ENCODE results near the gene PINLYP.

DNA sequence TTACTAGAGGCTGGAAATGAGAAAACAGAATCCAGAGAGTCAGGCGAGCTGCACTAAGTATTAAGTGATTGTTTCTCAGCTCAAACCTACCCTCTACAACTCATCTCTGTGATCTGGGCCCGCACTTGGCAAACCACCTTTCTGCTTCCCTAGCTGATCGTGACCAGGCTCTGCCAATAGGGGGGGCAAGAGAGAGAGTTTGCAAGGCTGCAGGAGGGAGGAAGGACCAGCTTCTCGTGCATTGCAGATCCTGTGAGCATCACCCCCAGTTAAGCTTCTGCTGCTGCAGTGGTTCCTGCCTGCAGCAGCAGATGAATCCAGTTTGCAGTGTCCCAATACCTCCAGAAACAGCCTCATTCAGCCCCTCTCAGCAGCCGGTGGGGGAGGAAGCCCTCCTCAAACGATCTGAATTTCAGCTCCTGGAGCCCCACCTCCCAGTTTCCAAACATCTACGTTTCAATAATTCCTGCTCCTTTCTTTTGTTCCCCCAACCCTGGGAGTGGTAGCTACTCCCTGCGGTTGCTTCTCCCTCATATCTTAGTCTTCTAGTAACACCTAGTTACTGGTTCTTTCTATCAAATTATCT lies 20.3 kb upstream of the PINLYP start:
- TF ChIP-seq CTCF (optimal IDR thresholded peaks at IDR 0.05 in 1 of 3, IDR thresholded peaks at IDR 0.05 in 1 of 3, conservative IDR thresholded peaks at IDR 0.05 in 1 of 3; ENCODE audit: extremely low read depth in 1 of 3, insufficient read depth in 2 of 3, low read length in 3 of 3) (peak; percentile 87 to 92 (median 91)), EZH2 (IDR thresholded peaks at IDR 0.05; ENCODE audit: low read length) (no peak)

All from keratinocyte (primary cell).